ENCODE results near the gene KIF16B.

DNA sequence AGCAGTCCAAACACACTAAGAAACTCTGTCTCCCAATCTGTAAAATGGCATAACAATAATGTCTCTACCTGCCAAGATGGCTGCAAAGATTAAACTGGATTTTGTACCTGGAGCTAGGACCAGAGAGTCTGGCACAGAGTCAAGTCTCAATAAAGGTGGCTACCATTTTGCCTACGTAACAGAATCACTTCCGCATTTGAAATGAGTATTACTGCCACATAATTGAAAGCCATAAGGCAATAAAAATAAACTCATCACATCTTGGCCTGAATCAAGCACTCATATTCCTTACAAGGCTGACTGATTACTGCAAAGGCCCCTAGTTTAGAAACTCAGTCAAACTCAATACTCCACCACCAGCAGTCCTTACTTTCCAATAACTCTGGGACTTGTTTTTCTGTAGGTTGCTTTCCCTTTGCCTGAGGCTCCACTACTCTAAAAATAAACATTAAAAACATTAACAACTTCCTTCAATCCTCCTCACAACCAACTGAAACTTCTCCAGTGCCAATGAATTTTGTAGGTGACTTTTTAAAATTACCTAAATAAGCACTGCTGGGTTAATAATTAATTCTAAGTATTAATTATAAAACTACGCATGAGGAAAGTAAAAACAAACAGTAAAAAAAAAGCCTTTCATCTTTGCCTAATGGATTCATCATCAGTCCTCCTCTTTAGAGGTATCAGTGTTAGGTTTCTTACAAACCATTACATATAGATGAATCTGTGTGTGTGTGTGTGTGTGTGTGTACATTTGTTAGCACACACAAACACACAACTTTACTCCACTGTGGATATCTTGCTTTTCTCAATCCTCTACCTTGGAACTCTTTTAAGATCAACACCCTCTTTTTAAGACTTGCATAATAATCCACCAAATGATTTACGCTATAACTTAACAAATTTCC is 3.7 kb downstream of the KIF16B start:
- no peak for TF ChIP-seq POLR2AphosphoS5 (IDR thresholded peaks at IDR 0.05; ENCODE audit: low read depth, low read length)
- TF ChIP-seq SIN3A (IDR thresholded peaks at IDR 0.05; ENCODE audit: borderline replicate concordance, insufficient read depth, low read length) = no peak
- TF ChIP-seq, protein P1, sequence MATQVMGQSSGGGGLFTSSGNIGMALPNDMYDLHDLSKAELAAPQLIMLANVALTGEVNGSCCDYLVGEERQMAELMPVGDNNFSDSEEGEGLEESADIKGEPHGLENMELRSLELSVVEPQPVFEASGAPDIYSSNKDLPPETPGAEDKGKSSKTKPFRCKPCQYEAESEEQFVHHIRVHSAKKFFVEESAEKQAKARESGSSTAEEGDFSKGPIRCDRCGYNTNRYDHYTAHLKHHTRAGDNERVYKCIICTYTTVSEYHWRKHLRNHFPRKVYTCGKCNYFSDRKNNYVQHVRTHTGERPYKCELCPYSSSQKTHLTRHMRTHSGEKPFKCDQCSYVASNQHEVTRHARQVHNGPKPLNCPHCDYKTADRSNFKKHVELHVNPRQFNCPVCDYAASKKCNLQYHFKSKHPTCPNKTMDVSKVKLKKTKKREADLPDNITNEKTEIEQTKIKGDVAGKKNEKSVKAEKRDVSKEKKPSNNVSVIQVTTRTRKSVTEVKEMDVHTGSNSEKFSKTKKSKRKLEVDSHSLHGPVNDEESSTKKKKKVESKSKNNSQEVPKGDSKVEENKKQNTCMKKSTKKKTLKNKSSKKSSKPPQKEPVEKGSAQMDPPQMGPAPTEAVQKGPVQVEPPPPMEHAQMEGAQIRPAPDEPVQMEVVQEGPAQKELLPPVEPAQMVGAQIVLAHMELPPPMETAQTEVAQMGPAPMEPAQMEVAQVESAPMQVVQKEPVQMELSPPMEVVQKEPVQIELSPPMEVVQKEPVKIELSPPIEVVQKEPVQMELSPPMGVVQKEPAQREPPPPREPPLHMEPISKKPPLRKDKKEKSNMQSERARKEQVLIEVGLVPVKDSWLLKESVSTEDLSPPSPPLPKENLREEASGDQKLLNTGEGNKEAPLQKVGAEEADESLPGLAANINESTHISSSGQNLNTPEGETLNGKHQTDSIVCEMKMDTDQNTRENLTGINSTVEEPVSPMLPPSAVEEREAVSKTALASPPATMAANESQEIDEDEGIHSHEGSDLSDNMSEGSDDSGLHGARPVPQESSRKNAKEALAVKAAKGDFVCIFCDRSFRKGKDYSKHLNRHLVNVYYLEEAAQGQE (IDR thresholded peaks at IDR 0.05; ENCODE audit: insufficient read depth in 1 of 2, low read depth in 2 of 2, low read length in 2 of 2) = no peak
- no peak for TF ChIP-seq TAF1 (IDR thresholded peaks at IDR 0.05; ENCODE audit: borderline replicate concordance, insufficient read depth, low read length)
- TF ChIP-seq FOXP2 (optimal IDR thresholded peaks at IDR 0.05; ENCODE audit: borderline replicate concordance, extremely low read depth, extremely low read length, insufficient read depth) = no peak
